Dedifferentiated amniotic fluid mesenchymal stem cell (primary cell): ENCODE measurements around the gene GPR137B.
"Not testable (repeated sequence)": the region's sequence is repeated elsewhere in the genome, so short reads cannot be mapped to it uniquely, and the experiment has no call there.

ENCODE experiments used
- DNase-seq: peaks from one replicate; pipeline ENCODE4 v3.0.0-alpha.2; 2016; ENCODE audit errors: extremely low spot score

Gene GPR137B

GRCh38 chr1:236144446-236145150 is 2.3 kb downstream of the GPR137B start:
- no peak for DNase-seq

DNA sequence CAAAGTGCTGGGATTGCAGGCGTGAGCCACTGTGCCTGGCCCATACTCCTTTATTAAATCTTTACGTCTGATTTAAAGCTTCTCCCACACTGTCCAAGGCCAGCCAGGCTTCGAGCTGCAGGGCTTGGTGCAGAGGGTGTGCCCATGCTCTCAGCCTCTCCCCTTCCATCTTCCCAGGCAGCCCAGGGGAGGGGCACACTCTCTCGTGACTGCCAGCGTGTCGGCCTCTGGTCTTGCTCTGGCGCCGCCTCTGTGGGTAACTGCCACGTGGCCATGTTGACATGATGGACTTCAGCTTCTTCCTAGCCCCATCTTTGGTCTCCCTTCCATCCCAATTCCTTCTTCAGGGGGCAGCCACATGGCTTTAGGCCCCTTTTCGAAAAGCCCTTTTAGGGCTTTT is 4.7 kb downstream of the GPR137B start:
- no peak for DNase-seq

- DNase-seq: no peak
These were observed 5.5 kb downstream of the GPR137B start for GRCh38 chr1:236147521-236148469.

GRCh38 chr1:236148470-236148845 is 6.1 kb downstream of the GPR137B start:
- DNase-seq: no peak

GRCh38 chr1:236149003-236149595 is 6.8 kb downstream of the GPR137B start:
- no peak for DNase-seq

DNA sequence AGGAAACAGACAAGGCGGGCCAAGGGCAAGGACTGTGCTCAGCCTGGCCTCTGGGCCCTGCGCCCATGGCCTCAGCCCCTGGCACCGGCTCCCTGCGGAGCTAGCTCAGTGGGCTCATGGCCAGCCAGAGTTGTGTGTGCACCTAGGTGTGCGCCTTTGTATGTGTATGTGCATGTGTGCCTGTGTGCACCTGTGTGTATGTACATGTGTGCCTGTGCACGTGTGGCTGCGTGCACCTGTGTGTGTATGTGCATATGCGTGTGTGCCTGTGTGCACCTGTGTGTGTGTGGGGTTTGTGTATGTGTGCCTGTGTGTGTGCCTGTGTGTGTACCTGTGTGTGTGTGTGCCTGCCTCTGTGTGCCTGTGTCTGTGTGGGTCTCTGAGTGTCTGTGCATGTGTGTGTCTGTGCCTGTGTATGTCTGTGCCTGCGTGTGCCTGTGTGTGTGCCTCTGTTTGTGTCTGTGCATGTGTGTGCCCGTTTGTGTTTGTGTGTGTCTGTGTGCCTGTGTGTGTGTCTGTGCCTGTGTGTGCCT is 7.4 kb downstream of the GPR137B start:
- no peak for DNase-seq

- DNase-seq: no peak
These were observed 8.1 kb downstream of the GPR137B start for GRCh38 chr1:236150311-236150955.

- DNase-seq: no peak
These were observed 8.6 kb downstream of the GPR137B start for GRCh38 chr1:236150986-236151385.

GRCh38 chr1:236151739-236152424 is 9.5 kb downstream of the GPR137B start:
- no peak for DNase-seq

GRCh38 chr1:236154126-236154525 is 11.8 kb downstream of the GPR137B start:
- no peak for DNase-seq

DNA sequence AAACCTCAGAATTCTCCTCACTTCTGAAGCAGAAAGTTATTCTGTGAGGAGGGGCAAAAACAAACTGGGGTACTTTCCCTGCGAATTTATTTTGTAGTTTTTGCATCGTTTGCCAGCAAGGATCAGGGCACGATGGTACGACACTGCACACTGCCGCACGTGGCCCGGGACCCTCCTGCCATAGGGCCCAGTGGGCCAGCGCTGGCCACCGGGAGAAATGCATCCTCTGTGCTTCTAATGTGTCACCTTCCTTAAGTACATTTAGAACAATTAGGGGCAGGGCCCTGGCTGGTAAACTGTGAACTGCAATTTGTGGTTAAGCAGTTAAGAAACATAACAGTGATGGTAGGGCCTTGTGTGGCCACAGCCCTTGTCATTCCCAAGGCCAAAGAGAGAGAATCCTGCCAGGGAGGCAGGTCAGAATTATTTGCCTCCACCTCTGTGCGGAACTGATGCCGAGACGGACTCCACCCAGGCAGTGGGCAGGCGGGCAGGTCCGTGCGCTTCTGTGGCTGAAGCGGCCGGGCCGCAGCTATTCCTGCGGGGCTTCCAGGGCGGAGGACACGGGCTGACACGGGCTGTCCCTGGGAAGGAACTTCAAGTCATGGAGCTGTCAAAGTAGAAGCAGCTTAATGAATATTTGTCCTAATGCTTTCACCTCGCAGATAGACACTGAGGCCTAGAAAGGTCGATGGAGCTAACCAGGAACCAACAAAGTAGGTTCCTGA is 12.5 kb downstream of the GPR137B start:
- DNase-seq: no peak

GRCh38 chr1:236155399-236155767 is 13.0 kb downstream of the GPR137B start:
- no peak for DNase-seq

DNA sequence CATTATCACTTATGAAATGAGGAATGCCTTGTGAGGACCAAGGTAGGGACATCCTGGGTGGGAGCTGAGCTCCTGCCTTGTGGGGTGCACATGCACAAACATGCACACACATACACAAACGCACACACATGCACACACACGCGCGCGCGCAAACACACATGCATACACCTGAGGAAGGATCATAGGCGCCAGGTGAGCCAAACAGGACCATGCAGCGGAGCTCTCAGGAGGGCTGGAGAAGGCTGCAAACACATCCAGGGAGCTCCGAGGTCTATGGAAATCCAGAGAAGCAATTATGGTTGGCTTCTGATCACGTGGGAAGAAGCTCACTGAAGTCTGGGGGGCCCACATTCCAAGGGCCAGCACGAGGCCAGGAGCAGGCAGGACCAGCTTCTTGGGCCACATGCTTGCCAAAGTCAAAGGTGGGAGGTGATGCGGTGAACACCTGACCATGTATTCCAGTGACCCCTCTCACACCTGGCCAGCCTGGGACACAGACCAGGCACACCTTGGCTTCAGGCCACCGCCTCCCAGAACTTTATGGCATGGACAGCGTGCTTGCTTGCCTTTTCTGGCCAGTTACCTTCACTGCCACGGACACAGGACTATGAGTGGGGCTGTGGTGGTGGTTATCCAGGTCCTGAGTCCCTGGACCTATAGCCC is 13.6 kb downstream of the GPR137B start:
- no peak for DNase-seq

- no peak for DNase-seq
These were observed 14.3 kb downstream of the GPR137B start for GRCh38 chr1:236156512-236157208.

DNA sequence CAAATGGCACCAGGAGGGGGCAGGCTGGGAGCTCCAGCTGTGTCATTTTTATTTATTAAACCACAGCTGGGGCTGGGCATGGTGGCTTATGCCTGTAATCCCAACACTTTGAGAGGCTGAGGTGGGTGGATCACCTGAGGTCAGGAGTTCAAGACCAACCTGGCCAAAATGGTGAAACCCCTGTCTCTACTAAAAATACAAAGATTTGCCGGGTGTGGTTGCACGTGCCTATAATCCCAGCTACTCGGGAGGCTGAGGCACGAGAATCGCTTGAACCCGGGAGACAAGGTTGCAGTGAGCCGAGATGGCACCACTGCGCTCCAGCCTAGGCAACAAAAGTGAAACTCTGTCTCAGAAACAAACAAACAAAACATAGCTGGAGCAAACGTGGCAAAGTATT is 15.7 kb downstream of the GPR137B start:
- DNase-seq: not testable (repeated sequence)

GRCh38 chr1:236158719-236159118 is 16.4 kb downstream of the GPR137B start:
- DNase-seq: no peak

- DNase-seq: no peak
These were observed 17.6 kb downstream of the GPR137B start for GRCh38 chr1:236159704-236160539.

GRCh38 chr1:236160540-236161127 is 18.3 kb downstream of the GPR137B start:
- no peak for DNase-seq
